Measurements from ENCODE around the gene PRKCB. TPM values are rescaled to one million over a fixed set of nuclear protein-coding genes. Genes with fewer than 3 reads are reported as not detected.

PRKCB gene
- total RNA-seq, 4 donors from 2014 or later, result 0.29 to 9.5 (median 2.9) TPM

DNA sequence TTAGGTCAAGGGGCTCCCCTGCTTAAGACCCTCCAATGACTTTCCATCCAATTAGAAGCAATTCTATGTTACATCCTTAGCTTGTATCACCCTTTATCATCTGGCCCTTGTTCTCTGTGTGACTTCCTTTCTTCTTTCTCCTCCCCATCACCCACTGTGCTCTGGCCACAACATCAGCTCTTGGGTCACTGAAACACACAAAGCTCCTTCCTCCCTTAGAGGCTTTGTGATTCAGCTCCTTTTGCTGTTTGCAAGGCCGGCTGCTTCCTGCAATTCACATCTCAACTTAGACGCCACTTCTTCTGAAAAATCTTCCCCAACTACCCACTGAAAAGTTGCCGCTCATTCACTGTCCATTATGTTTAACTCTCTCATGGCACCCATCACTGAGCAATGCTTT lies 289.4 kb downstream of the PRKCB start:
- no peak overlapping the region for H3K4me3 ChIP-seq
- H3K36me3 ChIP-seq, result no peaks in the 10 kb centered on the region
- TF ChIP-seq, protein P1, sequence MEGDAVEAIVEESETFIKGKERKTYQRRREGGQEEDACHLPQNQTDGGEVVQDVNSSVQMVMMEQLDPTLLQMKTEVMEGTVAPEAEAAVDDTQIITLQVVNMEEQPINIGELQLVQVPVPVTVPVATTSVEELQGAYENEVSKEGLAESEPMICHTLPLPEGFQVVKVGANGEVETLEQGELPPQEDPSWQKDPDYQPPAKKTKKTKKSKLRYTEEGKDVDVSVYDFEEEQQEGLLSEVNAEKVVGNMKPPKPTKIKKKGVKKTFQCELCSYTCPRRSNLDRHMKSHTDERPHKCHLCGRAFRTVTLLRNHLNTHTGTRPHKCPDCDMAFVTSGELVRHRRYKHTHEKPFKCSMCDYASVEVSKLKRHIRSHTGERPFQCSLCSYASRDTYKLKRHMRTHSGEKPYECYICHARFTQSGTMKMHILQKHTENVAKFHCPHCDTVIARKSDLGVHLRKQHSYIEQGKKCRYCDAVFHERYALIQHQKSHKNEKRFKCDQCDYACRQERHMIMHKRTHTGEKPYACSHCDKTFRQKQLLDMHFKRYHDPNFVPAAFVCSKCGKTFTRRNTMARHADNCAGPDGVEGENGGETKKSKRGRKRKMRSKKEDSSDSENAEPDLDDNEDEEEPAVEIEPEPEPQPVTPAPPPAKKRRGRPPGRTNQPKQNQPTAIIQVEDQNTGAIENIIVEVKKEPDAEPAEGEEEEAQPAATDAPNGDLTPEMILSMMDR (IDR thresholded peaks at IDR 0.05), result no peak
- no peak for TF ChIP-seq POLR2A (IDR thresholded peaks at IDR 0.05)
- no peak for DNase-seq
- no peaks in the 10 kb centered on the region for H3K27me3 ChIP-seq
- intact Hi-C loops (cut with DNase I; ENCODE audit: low total_unique reads), result no loop called here
- no peaks in the 10 kb centered on the region for H3K9me3 ChIP-seq
- no peaks in the 10 kb centered on the region for H3K4me1 ChIP-seq
- H3K27ac ChIP-seq, result no peak overlapping the region

DNA sequence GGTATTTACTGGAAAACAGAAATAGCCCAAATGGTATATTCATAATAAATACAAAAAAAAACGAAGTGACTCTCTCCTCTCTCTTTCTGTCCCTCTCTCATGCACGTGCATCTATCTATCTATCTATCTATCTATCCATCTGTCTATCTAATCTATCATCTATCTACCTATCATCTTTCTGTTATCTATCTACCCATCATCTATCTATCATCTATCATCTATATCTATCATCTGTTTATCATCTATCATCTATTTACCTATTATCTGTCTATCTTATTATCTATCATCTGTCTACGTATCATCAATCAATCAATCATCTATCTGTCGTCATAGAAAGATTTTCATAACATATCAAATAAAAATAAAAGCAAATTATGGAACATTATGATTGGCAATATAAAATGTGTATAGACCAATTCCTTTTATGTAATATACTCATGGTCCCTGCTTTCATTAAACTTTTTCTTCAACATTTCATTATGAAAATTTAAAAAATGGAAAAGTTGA lies 293.7 kb downstream of the PRKCB start:
- DNase-seq, result no peak
- no peaks in the 10 kb centered on the region for H3K9me3 ChIP-seq
- no peak overlapping the region for H3K4me3 ChIP-seq
- TF ChIP-seq, protein P1 (IDR thresholded peaks at IDR 0.05), result no peak
- TF ChIP-seq POLR2A (IDR thresholded peaks at IDR 0.05), result no peak
- intact Hi-C loops (cut with DNase I; ENCODE audit: low total_unique reads), result no loop called here
- no peaks in the 10 kb centered on the region for H3K36me3 ChIP-seq
- H3K27me3 ChIP-seq, result no peaks in the 10 kb centered on the region
- H3K27ac ChIP-seq, result no peak overlapping the region
- no peaks in the 10 kb centered on the region for H3K4me1 ChIP-seq

DNA sequence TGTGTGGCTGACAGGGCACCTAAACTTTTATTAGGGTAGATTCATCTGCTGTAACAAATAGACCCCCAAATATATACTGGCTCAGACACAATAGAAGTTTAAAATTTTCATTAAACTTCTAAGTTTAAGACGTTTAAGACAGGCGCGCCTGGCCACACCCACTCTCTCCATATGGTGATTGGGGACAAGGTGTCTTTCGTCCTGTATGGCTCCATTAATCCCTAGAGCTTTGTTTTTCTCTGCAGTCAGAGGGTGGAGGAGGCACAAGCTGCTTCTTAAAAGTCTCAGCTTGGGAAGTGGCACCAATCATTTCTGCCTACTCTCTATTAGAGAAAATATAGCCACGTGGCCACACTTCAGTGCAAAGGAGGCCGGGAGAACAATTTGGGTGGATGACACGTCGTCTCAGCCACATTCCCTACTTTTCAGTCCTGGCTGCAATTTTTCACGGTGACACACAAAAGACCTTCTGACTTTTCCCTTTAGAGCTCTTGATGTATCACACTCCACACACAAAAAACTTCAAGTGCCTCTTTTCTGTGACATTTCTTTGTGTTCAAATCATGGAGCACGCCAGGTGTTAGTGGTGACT lies 294.8 kb downstream of the PRKCB start:
- intact Hi-C loops (cut with DNase I; ENCODE audit: low total_unique reads), result no loop called here
- TF ChIP-seq, protein P1 (IDR thresholded peaks at IDR 0.05), result no peak
- no peak for TF ChIP-seq POLR2A (IDR thresholded peaks at IDR 0.05)

DNA sequence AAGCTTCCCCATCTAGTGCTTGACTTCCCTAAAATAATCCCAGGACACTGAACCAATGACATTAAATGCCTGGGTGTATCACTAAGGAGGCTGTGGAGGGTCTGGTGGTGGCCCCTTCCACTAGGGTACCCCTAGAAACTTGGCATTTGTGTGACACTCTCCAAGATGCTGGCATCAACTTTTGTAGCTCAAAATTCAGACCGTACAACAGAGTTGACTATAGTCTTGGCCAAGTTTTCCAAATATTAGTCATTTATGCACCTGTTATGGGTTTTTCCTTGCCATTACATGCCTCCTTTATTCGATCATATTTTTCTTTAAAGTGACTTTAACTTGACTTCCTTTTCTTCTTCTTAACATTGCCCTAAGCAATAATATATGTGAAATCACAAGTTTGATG lies 295.5 kb downstream of the PRKCB start:
- H3K27me3 ChIP-seq, result no peaks in the 10 kb centered on the region
- no peak for DNase-seq
- intact Hi-C loops (cut with DNase I; ENCODE audit: low total_unique reads), result no loop called here
- no peak for TF ChIP-seq POLR2A (IDR thresholded peaks at IDR 0.05)
- TF ChIP-seq, protein P1 (IDR thresholded peaks at IDR 0.05), result no peak
- no peaks in the 10 kb centered on the region for H3K9me3 ChIP-seq
- H3K27ac ChIP-seq, result no peak overlapping the region
- no peaks in the 10 kb centered on the region for H3K4me1 ChIP-seq
- H3K4me3 ChIP-seq, result no peak overlapping the region
- H3K36me3 ChIP-seq, result no peaks in the 10 kb centered on the region

More for the DNA sequence above, 294.8 kb downstream of the PRKCB start:
- Histone ChIP-seq H3K27ac (no peak overlapping the region), H3K9me3 (no peaks in the 10 kb centered on the region), H3K4me3 (no peak overlapping the region), H3K4me1 (no peaks in the 10 kb centered on the region), H3K27me3 (no peaks in the 10 kb centered on the region), H3K36me3 (no peaks in the 10 kb centered on the region)
- DNase-seq, result no peak

DNA sequence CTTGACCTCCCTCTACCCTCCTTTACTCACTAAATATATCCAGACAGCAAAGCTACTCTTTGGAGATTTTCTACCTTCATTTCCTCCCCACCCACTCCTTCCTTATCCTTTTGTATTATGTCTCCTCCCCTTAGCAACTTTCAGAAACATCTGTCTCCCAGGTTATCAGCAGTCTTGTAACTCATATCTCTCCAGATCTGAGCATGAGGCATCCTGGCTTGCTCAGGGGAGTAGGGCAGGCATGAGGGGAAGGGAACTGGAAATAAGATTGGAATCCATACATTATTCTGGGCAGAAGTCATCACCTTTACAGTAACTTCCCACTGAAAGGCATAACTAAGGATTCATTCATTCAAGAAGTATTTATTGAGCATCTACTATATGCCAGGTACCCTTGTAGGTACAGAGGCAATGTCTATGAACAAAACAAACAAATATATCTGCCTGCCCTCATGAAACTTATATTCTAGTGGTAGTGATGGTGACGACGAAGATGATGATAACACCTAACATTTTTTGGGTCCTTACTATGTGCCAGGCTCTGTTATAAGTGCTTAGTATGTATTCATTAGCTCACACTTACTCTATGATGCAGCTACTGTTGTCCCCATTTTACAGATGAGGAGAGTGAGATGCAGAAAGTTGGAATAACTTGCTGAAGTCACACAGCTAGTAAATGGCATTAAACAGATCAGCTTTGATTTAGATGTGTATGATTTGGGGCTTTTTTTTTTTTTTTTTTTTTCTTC lies 296.4 kb downstream of the PRKCB start:
- Histone ChIP-seq H3K9me3 (no peaks in the 10 kb centered on the region), H3K4me3 (no peak overlapping the region), H3K27ac (no peak overlapping the region), H3K4me1 (no peaks in the 10 kb centered on the region), H3K27me3 (no peaks in the 10 kb centered on the region), H3K36me3 (no peaks in the 10 kb centered on the region)
- TF ChIP-seq, protein P1 (IDR thresholded peaks at IDR 0.05), result no peak
- TF ChIP-seq POLR2A (IDR thresholded peaks at IDR 0.05), result no peak
- intact Hi-C loops (cut with DNase I; ENCODE audit: low total_unique reads), result no loop called here
- no peak for DNase-seq
